ENCODE measurements around the gene UBE2O.

- TF ChIP-seq CTCF (IDR thresholded peaks at IDR 0.05; ENCODE audit: low read depth, low read length) (no peak), POLR2A (IDR thresholded peaks at IDR 0.05; ENCODE audit: extremely low read depth, insufficient read length) (no peak), MYC (IDR thresholded peaks at IDR 0.05; ENCODE audit: low read depth, low read length) (no peak)
Measured at GRCh38 chr17:76350463-76350862, 102.5 kb downstream of the UBE2O start.
